ENCODE data around the gene CD3D.

DNA sequence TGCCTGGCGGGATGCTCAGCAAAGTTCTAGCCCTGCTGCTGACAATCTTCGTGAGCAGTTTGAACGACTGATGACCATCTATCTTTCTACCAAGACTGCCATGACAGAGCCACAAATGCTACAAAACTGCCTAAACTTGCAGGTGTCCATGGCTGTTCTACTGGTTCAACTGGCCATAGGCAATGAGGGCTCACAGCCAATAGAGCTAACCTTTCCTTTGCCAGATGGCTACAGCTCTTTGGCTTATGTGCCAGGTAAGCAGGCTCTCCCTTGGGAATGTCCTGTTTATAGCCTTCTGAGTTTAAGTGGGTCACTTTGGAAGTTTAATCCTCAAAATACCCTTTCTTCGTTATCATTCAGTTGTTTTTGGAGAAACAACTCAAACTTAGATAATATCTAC lies 37.0 kb upstream of the CD3D start:
- TF ChIP-seq, protein P1, sequence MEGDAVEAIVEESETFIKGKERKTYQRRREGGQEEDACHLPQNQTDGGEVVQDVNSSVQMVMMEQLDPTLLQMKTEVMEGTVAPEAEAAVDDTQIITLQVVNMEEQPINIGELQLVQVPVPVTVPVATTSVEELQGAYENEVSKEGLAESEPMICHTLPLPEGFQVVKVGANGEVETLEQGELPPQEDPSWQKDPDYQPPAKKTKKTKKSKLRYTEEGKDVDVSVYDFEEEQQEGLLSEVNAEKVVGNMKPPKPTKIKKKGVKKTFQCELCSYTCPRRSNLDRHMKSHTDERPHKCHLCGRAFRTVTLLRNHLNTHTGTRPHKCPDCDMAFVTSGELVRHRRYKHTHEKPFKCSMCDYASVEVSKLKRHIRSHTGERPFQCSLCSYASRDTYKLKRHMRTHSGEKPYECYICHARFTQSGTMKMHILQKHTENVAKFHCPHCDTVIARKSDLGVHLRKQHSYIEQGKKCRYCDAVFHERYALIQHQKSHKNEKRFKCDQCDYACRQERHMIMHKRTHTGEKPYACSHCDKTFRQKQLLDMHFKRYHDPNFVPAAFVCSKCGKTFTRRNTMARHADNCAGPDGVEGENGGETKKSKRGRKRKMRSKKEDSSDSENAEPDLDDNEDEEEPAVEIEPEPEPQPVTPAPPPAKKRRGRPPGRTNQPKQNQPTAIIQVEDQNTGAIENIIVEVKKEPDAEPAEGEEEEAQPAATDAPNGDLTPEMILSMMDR (IDR thresholded peaks at IDR 0.05), result no peak
- TF ChIP-seq POLR2A (IDR thresholded peaks at IDR 0.05), result no peak

All from uterus (tissue), 2 donors.